Measurements from ENCODE around the gene PLCB4. TPM values are rescaled to one million over a fixed set of nuclear protein-coding genes. Genes with fewer than 3 reads are reported as not detected.

The PLCB4 gene
- total and polyA plus RNA-seq, 2 experiments from 2014 or later: 31.6 to 39.2 TPM

DNA sequence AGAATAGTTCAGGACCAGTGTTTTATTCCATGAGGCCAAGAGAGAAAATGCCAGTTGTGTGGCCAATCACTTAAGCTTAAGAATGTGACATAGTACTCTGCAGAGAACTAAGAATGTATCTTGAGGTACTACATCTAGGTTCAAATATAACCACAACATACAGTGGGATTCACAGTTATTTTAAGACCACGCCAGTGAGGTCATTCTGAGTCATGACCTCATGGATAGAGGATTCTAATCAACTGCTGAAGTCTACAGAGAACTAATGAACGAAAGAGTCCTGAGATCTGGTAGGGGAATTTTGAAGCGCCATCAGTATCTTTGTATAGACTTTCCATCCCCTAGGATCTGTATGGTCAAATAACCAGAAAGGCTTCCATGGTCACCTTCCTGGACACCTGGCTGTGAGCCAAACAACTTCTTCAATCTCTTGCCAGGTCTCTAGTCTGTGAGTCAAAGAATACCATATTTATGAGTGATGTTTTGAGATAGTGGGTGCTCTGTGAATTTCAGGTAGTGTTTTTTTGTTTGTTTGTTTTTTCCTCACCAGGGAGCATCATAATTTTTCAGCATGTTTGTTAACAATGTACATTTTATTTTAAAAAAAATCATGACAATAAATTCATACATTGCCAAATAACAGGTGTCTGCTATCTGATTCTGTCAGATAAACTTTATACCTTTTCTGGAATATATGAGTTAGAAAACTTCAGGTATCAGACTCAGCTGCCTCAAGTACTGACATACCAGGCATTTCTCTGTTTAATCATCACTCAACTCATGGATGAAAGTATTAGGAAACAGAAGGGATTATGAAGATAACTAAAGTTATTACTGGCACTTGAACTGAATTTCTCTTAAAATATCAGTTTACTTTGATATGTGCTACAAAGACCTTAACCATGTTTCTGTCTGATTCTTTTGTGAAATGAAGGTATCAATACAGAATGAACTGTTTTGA lies 217.9 kb downstream of the PLCB4 start:
- Histone ChIP-seq H3K36me3 (no peaks in the 10 kb centered on the region), H3K4me3 (no peak overlapping the region), H3K4me1 (ENCODE audit: low read depth) (peaks cover 5% of the 10 kb centered on the region), H3K27ac (no peak overlapping the region), H3K9me3 (ENCODE audit: low read depth) (no peaks in the 10 kb centered on the region), H3K27me3 (no peaks in the 10 kb centered on the region)
- TF ChIP-seq, protein P1, sequence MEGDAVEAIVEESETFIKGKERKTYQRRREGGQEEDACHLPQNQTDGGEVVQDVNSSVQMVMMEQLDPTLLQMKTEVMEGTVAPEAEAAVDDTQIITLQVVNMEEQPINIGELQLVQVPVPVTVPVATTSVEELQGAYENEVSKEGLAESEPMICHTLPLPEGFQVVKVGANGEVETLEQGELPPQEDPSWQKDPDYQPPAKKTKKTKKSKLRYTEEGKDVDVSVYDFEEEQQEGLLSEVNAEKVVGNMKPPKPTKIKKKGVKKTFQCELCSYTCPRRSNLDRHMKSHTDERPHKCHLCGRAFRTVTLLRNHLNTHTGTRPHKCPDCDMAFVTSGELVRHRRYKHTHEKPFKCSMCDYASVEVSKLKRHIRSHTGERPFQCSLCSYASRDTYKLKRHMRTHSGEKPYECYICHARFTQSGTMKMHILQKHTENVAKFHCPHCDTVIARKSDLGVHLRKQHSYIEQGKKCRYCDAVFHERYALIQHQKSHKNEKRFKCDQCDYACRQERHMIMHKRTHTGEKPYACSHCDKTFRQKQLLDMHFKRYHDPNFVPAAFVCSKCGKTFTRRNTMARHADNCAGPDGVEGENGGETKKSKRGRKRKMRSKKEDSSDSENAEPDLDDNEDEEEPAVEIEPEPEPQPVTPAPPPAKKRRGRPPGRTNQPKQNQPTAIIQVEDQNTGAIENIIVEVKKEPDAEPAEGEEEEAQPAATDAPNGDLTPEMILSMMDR (IDR thresholded peaks at IDR 0.05; ENCODE audit: low read depth, low read length): no peak
- no peak for DNase-seq (ENCODE audit: low read depth in 1 of 2, low spot score in 1 of 2)

DNA sequence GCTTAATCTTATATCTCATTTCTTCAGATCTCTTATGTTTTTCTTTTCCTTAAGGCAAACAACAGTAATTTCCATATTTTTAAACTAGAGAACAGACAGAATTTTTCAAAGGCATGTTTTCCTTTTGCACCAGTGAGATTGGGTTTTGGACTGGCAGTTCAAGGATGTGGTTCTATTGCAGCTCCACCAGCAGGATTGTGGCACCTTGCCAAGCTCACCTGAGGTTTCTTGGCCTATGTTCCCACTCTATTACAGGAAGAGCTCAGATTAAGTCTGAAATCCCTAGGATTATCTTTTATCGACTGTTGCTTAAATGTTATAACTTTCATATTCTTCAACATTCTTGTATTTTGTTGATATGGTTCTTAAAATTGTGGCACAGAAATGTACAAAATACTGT lies 218.9 kb downstream of the PLCB4 start:
- TF ChIP-seq, protein P1 (IDR thresholded peaks at IDR 0.05; ENCODE audit: low read depth, low read length): no peak
- Histone ChIP-seq H3K27me3 (no peaks in the 10 kb centered on the region), H3K36me3 (no peaks in the 10 kb centered on the region), H3K4me1 (ENCODE audit: low read depth) (peaks cover 5% of the 10 kb centered on the region), H3K4me3 (no peak overlapping the region), H3K27ac (no peak overlapping the region), H3K9me3 (ENCODE audit: low read depth) (no peaks in the 10 kb centered on the region)
- no peak for DNase-seq (ENCODE audit: low read depth in 1 of 2, low spot score in 1 of 2)

DNA sequence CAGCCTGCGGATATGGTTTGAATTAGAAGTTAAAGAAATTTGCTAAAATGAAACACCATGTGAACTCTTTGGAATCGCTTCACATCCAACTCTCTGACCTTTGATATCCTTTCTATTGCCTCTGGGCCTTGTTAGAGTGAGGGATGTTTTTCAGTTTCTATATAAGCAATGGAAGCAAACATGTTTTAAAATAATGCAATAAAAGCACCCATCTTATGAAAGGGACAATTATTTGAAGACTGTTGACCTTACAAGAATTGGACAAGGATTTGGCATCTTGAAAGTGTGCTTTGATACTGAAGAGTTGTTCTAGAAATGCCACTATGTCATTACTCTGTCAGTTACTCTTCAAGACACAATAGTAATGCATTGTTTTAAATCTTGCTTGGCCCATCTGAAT lies 221.4 kb downstream of the PLCB4 start:
- Histone ChIP-seq H3K36me3 (no peaks in the 10 kb centered on the region), H3K4me3 (no peak overlapping the region), H3K27me3 (no peaks in the 10 kb centered on the region), H3K27ac (no peak overlapping the region), H3K9me3 (ENCODE audit: low read depth) (no peaks in the 10 kb centered on the region), H3K4me1 (ENCODE audit: low read depth) (peaks cover 5% of the 10 kb centered on the region)
- TF ChIP-seq, protein P1 (IDR thresholded peaks at IDR 0.05; ENCODE audit: low read depth, low read length): no peak
- no peak for DNase-seq (ENCODE audit: low read depth in 1 of 2, low spot score in 1 of 2)

DNA sequence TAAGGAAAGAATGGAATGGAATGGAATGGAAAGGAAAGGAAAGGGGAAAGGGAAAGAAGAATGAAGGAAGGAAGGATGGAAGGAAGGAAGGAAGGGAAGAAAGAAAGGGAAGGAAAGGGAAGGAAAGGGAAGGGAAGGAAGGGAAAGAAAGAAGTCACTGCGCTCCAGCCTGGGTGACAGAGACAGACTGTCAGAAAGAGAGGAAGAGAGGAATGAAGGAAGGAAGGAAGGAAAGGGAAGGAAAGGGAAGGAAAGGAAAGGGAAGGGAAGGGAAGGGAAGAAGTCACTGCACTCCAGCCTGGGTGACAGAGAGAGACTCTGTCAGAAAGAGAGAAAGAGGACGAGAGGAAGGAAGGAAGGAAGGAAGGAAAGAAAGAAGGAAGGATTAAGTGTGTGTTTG lies 224.3 kb downstream of the PLCB4 start:
- no peaks in the 10 kb centered on the region for H3K36me3 ChIP-seq
- TF ChIP-seq, protein P1 (IDR thresholded peaks at IDR 0.05; ENCODE audit: low read depth, low read length): no peak
- no peaks in the 10 kb centered on the region for H3K9me3 ChIP-seq (ENCODE audit: low read depth)
- DNase-seq (ENCODE audit: low read depth in 1 of 2, low spot score in 1 of 2): no peak
- no peaks in the 10 kb centered on the region for H3K27me3 ChIP-seq
- H3K27ac ChIP-seq: no peak overlapping the region
- peaks cover 7% of the 10 kb centered on the region for H3K4me1 ChIP-seq (ENCODE audit: low read depth)
- H3K4me3 ChIP-seq: no peak overlapping the region

DNA sequence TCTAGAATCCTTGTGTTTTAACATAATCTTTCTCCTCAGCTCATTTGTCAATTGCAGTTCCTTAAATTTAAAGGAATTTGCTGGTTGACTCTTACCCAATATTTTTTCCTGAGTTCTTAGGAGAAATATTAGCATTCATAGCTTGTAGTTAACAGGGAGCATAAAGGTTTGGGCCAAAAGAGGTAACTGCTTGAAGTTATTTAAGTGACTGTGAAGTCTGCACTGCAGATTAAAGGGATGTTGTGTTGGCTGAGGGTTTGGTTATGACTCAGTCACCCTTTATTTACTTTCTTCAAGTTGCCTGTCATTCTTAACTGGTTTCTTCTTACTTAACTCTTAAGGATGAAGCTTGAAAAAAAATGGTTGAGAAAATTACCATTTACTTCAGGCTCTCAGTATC lies 225.2 kb downstream of the PLCB4 start:
- no peaks in the 10 kb centered on the region for H3K9me3 ChIP-seq (ENCODE audit: low read depth)
- no peaks in the 10 kb centered on the region for H3K36me3 ChIP-seq
- peak in 1 of 2 donors; percentile 39 for DNase-seq (ENCODE audit: low read depth in 1 of 2, low spot score in 1 of 2)
- no peaks in the 10 kb centered on the region for H3K27me3 ChIP-seq
- TF ChIP-seq, protein P1 (IDR thresholded peaks at IDR 0.05; ENCODE audit: low read depth, low read length): no peak
- H3K4me3 ChIP-seq: no peak overlapping the region
- H3K27ac ChIP-seq: no peak overlapping the region
- peaks cover 8% of the 10 kb centered on the region for H3K4me1 ChIP-seq (ENCODE audit: low read depth)

All from cardiac muscle cell (in vitro differentiated cells and primary cell).